HG03139 (cell line): ENCODE measurements around the gene RBM20.
"Not testable (repeated sequence)": the region's sequence is repeated elsewhere in the genome, so short reads cannot be mapped to it uniquely, and the experiment has no call there.

Experiments
- ATAC-seq: cut with Tn5 transposase; IDR thresholded peaks from one replicate; pipeline ENCODE4 v1.9.1; 2021; ENCODE audit not compliant: unreplicated experiment

RBM20 gene

DNA sequence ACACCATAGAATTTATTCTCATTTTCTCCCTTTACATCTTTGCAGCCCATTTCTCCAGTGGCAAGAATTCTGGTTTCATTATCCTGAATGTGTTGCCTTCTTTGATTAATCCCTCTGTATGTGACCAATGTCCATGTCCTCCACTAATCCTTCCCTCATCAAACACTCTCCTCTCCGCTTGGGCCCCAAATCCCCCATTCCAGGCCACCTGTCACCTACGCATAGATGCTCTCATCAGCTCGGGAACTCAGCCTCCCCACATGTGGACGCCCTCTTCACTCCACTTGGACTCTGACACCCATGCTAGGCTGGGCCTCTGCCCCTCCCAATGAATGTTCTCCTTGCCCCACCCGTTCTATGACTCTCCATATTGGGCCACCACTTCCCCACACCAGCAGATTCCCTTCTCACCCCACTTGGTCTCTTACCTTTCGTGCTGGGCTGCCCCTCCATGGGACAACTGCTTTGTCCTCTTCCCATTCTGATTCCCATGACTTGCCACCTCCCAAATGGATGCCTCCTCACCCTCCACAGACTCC, 18.7 kb upstream of the RBM20 start:
- ATAC-seq = no peak

DNA sequence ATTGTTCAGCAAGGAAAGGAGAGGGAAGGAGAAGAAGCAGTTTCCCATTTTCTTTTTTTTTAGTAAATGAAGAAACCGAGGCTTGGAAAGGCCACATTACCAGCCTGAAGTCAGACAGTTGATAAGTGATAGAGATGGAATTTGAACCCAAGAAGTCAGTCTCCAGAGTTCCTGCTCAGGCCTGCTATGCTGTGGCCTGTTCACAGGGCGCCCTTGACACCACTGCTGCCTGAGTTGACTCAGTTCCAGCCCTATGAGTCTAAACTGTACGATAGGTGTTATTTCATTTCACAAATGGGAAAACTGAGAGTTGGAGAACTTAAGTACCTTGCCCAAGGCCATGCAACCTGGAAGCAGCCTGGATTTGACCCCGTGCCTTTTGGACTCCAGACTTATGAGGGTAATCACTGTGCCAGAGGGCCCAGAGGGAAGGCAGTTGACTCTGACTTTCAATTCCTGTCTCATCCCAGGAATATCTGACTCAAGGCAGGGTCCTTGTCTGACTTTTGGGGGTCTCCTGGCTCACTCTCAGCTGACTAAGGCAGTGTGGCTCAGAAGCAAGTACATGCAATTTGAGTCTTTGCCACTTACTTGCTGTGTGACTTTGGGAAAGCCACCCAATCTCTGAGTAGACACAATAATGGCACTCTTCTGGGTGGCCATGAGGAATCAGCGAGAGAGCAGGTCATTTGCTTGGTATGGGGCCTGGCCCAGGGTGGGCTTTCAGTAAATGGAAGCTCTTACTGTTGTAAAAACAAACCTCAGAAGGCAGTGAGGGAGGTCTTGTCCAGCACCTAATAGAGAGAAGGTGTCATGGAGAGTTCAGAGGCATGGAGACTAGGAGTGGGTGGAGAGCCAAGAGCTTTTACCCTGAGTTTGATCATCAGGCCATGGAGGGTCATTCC, 17.9 kb upstream of the RBM20 start:
- ATAC-seq = no peak

DNA sequence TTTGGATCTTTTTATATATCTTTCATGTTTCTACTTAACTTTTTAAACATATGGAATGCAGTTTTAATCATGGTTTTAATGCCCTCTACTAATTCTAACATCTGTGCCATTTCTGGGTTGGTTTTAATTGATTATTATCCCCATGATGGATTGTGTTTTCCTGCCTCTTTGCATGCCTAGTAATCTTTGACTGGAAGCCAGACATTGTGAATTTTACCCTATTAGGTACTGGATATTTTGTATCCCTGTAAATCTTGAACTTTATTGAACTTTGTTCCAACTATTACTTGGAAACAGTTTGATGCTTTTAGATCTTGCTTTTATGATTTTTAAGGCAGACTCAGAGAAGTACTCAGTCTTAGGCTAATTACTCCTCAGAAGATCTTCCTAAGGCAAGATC, 16.0 kb upstream of the RBM20 start:
- no peak for ATAC-seq

GRCh38 chr10:110629680-110630191, 14.4 kb upstream of the RBM20 start:
- ATAC-seq = no peak

GRCh38 chr10:110631934-110632333, 12.2 kb upstream of the RBM20 start:
- no peak for ATAC-seq

GRCh38 chr10:110632591-110633215, 11.4 kb upstream of the RBM20 start:
- ATAC-seq = no peak

GRCh38 chr10:110634527-110635209, 9.5 kb upstream of the RBM20 start:
- ATAC-seq = no peak

DNA sequence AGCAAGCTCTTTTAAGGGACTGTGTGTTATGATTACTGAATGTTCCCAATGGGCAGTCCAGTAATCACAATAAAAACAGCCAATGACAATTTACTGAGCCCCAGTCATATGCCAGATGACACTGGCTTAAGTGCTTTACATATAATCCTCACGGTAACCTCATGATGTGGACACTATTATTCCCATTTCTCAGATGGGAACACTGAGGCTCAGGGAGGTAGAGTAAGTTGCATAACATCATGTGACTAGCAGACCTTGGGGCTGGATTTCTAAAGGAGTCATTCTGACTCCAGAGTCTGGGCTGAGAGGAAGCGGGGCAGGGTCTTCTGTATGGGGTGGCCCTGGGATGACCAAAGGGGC, 7.6 kb upstream of the RBM20 start:
- no peak for ATAC-seq

GRCh38 chr10:110636932-110637557, 7.1 kb upstream of the RBM20 start:
- no peak for ATAC-seq

- no peak for ATAC-seq
Observed at GRCh38 chr10:110637558-110638053, 6.5 kb upstream of the RBM20 start.

- ATAC-seq = no peak
Observed at GRCh38 chr10:110638319-110638718, 5.8 kb upstream of the RBM20 start.

DNA sequence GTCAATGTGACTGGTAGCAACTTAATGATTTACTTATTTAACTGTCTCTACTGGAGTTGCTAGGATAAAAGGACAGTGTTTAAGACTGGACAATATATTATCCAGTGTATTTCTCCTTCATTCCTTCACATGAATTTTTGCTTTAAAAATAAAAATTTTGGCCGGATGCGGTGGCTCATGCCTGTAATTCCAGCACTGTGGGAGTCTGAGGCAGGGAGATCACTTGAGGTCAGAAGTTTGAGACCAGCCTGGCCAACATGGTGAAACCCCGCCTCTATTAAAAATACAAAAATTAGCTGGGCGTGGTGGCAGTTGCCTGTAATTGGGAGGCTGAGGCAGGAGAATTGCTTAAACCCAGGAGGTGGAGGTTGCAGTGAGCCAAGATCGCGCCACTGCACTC, 5.1 kb upstream of the RBM20 start:
- ATAC-seq = not testable (repeated sequence)

- ATAC-seq = not testable (repeated sequence)
Observed at GRCh38 chr10:110639858-110640257, 4.3 kb upstream of the RBM20 start.

DNA sequence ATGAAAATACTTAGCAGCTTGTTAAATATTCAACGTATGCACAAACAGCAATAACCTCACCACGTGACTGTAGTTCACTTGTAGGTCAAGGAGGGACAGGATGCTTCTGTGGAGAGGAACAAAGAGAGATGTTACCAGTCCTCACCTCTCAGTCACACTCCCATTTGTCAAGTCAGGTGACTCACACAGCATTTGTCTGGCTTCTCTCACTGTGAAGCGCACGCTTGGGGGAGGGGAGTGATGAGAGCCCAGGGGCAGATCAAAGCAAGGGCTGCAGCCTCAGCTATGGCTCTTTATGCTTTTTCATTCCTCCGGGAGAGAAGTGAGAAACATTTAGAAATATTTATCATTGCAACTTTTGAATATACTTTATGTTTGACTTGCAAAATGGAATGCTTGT, 2.9 kb upstream of the RBM20 start:
- ATAC-seq = no peak

- ATAC-seq = no peak
Observed at GRCh38 chr10:110642204-110643034, 1.7 kb upstream of the RBM20 start.

DNA sequence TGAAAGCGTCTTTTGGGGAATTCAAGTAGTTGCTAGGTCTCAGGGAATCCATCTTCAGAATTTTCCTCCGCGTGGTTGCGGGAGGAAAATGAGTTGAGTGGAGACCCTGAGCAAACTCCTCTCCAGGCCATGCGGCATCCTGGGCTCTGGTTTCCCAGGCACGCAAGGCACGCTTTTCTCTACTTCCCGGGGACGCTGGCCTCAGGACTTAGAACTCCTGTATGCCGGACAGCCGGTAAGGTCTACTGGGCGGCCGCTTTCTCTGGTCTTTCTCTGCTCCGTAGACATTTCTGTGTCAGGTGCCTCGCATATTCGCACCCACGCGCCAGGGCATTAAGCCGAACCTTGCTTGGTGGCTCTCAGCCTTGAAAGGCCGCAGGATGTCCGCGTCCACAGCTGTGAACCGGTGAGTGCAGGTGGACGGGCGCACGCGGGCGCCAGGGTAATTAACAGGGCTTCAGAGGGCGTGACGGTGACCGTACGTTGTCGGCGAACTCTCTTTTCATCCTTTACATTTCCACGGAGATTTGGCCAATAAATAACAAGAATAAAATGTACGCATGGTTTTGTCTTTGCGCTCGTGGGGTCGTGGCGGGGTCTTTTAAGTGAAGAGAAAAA, 992 bp upstream of the RBM20 start:
- ATAC-seq = no peak

GRCh38 chr10:110644598-110645462, 694 bp downstream of the RBM20 start:
- no peak for ATAC-seq

DNA sequence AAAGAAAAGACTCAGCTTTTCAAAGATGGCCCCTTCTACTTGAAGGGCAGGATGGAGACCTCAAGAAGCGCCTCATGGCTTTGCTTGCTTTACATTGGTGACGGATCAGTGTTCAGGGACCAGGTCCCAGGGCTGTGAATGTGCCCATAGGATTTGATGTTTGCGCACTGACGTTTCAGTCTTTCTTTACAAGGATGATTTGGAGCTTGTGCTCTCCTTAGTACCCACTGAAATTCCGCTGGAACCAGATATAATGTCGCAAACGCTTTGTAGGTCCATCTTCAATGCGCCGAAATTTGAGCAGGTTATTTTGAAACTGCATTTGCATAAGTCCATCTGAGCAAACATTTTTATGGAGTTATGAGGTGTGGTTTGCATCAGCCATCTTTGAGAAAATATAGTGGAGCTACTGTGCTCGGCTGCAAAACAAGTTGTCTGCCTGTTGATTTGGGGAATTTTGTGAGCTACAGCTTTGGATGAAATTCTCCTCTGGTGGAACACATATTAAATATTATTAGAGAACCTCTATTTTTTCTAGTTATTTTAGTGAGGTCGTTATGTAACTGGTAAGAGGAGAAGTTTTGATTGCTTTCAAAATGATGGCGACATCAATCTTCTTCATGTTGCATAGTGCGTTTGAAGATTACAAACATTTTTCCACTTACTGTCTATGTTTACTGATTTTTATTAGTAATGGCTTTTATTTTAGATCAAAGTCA, 2.4 kb downstream of the RBM20 start:
- no peak for ATAC-seq
